Liver (tissue), 9 donors: ENCODE data around the gene TGFBR3. TPM values are rescaled to one million over a fixed set of nuclear protein-coding genes. Genes with fewer than 3 reads are reported as not detected.

Experiments
- DNase-seq: peaks from one replicate; pipeline ENCODE4 v3.0.0-alpha.2; 2017; ENCODE audit warnings: low spot score
- H3K27ac ChIP-seq, 2 donors: one replicate each; pipeline ENCODE4 v1.7.0; 2013; ENCODE audit warnings: inconsistent platforms in 2 of 2, low read length in 2 of 2, control low read depth in 1 of 2, low read depth in 1 of 2, mild to moderate bottlenecking in 1 of 2
- H3K27me3 ChIP-seq, 4 donors: one replicate each; pipeline versions ENCODE4 v1.6.1 to v1.7.0; 2013; ENCODE audit warnings: low read length in 3 of 4, inconsistent platforms in 1 of 4, mild to moderate bottlenecking in 1 of 4, moderate library complexity in 1 of 4; ENCODE audit not compliant: control insufficient read depth in 4 of 4, insufficient read depth in 4 of 4
- H3K36me3 ChIP-seq, 4 donors: one replicate each; pipeline versions ENCODE4 v1.6.1 to v1.7.0; 2013; ENCODE audit warnings: low read length in 3 of 4, mild to moderate bottlenecking in 3 of 4, low read depth in 1 of 4, moderate library complexity in 1 of 4; ENCODE audit not compliant: control insufficient read depth in 4 of 4, insufficient read depth in 3 of 4
- H3K4me1 ChIP-seq, 4 donors: one replicate each; pipeline versions ENCODE4 v1.6.1 to v1.7.0; 2013; ENCODE audit warnings: low read length in 3 of 4, mild to moderate bottlenecking in 3 of 4, moderate library complexity in 1 of 4; ENCODE audit not compliant: control insufficient read depth in 4 of 4, insufficient read depth in 4 of 4
- H3K4me3 ChIP-seq, 3 donors: one replicate each; pipeline versions ENCODE4 v1.6.1 to v1.7.0; 2013; ENCODE audit warnings: low read length in 3 of 3, control low read depth in 1 of 3, low read depth in 1 of 3, mild to moderate bottlenecking in 1 of 3
- H3K9ac ChIP-seq, 2 donors: one replicate each; pipeline ENCODE4 v1.7.0; 2013; ENCODE audit warnings: low read length in 2 of 2, mild to moderate bottlenecking in 2 of 2, moderate library complexity in 2 of 2, control low read depth in 1 of 2, low read depth in 1 of 2
- H3K9me3 ChIP-seq, 4 donors: one replicate each; pipeline versions ENCODE4 v1.6.1 to v1.7.0; 2013; ENCODE audit warnings: low read length in 3 of 4; ENCODE audit not compliant: control insufficient read depth in 4 of 4
- FOXA1 ChIP-seq: IDR thresholded peaks from 2 replicates; pipeline ENCODE4 v1.6.1; 2016; ENCODE audit warnings: antibody characterized with exemption
- FOXA2 ChIP-seq: IDR thresholded peaks from 2 replicates; pipeline ENCODE4 v1.6.1; 2016; ENCODE audit warnings: antibody characterized with exemption
- GABPA ChIP-seq, 2 donors: IDR thresholded peaks in 1 of 2; conservative IDR thresholded peaks in 1 of 2; 2 replicates each; pipeline ENCODE4 v1.6.1; 2016; ENCODE audit warnings: antibody characterized with exemption in 2 of 2, mild to moderate bottlenecking in 1 of 2, moderate library complexity in 1 of 2
- HNF4A ChIP-seq, 2 donors: conservative IDR thresholded peaks; 2 replicates each; pipeline ENCODE4 v1.6.1; 2016; ENCODE audit warnings: antibody characterized with exemption in 2 of 2, mild to moderate bottlenecking in 2 of 2
- HNF4G ChIP-seq: IDR thresholded peaks from 2 replicates; pipeline ENCODE4 v1.6.1; 2016; ENCODE audit warnings: antibody characterized with exemption
- JUND ChIP-seq, 2 donors: IDR thresholded peaks; 2 replicates each; pipeline ENCODE4 v1.6.1; 2016; ENCODE audit warnings: antibody characterized with exemption in 2 of 2
- RXRA ChIP-seq, 2 donors: IDR thresholded peaks; 2 replicates each; pipeline ENCODE4 v1.6.1; 2017 to 2018; ENCODE audit warnings: antibody characterized with exemption in 2 of 2, mild to moderate bottlenecking in 1 of 2
- WGBS: extraction: QIAGEN DNeasy Blood & Tissue Kit; methylation state at CpG from one replicate; pipeline ENCODE4 v1.1.7; 2013; 5-methylcytosine and 5-hydroxymethylcytosine counted together
- polyA plus RNA-seq, 2 donors: library from polyadenylated mRNA; stranded (reverse) in 1 of 2; unstranded in 1 of 2; fragments of 200-250 nt in 1 of 2; fragments of >200 nt in 1 of 2; fragmentation: Nextera tagmentation in 1 of 2; extraction: Ambion mirVana in 1 of 2; gene quantifications; one replicate each; pipeline versions ENCODE4 v1.2.1 to v1.2.3, GENCODE V29; 2013 to 2015
- total RNA-seq, 2 donors: library from RNA; depleted of rRNA; stranded (reverse); fragments of >200 nt; gene quantifications; one replicate each; pipeline ENCODE4 v1.2.3, GENCODE V29; 2014
- TF ChIP-seq, protein P1 (sequence below): fragments of 150-350 bp; IDR thresholded peaks from 2 replicates; pipeline ENCODE4 v1.5.1; 2017; ENCODE audit warnings: improper control_type of control experiment, low read depth, low read length; ENCODE audit not compliant: missing input control
- TF ChIP-seq, protein P2 (sequence below): IDR thresholded peaks from 2 replicates; pipeline ENCODE4 v1.6.1; 2016; ENCODE audit warnings: antibody characterized with exemption
- TF ChIP-seq, protein P3 (sequence below): IDR thresholded peaks from 2 replicates; pipeline ENCODE4 v1.6.1; 2016; ENCODE audit warnings: antibody characterized with exemption
- TF ChIP-seq, protein P4 (sequence below): IDR thresholded peaks from 2 replicates; pipeline ENCODE4 v1.6.1; 2016; ENCODE audit warnings: antibody characterized with exemption, mild to moderate bottlenecking
- donor health status: healthy.
- donor health status: healthy.
- donor health status: healthy.
- donor health status: healthy.
- donor health status: healthy.

TGFBR3 gene
- total and polyA plus RNA-seq, 4 donors: 6.1 to 19.3 (median 9.9) TPM

DNA sequence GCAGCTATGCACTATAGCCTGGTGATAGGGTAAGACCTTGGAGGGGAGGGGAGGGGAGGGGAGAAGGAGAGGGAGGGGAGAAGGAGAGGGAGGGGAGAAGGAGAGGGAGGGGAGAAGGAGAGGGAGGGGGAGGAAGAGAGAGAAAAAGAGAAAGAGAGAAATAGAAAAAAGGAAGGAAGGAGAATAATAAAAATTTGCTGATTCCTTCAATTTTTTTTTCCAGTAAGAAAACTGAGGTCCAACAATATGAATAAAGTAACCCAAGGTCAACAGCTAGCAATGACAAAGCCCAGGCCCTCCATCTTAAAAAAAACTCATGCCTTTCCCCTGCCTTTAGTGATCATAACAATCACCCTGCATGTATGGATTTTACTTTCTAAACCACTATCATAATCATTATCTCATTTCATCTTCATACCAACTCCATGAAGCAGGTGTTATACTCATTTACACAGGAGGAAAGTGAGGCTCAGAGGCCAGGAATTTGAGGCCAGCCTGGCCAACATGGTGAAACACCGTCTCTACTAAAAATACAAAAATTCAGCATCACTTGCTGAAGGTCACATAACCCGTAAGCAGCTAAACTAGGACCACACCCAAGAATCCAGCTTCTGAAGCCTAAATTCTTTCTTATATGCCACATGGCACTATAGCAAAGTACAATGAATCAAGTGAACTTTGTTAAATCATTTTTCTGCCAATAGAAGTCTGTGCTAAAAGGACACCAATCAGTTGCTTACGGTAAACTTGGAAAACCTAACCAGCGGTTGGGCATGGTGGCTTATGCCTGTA, 39.9 kb upstream of the TGFBR3 start:
- Histone ChIP-seq H3K36me3 (no peaks in the 10 kb centered on the region), H3K9ac (no peak overlapping the region), H3K9me3 (no peaks in the 10 kb centered on the region), H3K4me3 (no peak overlapping the region), H3K4me1 (no peaks in the 10 kb centered on the region), H3K27ac (no peak overlapping the region), H3K27me3 (no peaks in the 10 kb centered on the region)
- WGBS: 89% methylated on average over 4 of the region's 4 CpGs
- no peak for DNase-seq
- TF ChIP-seq, protein P1, sequence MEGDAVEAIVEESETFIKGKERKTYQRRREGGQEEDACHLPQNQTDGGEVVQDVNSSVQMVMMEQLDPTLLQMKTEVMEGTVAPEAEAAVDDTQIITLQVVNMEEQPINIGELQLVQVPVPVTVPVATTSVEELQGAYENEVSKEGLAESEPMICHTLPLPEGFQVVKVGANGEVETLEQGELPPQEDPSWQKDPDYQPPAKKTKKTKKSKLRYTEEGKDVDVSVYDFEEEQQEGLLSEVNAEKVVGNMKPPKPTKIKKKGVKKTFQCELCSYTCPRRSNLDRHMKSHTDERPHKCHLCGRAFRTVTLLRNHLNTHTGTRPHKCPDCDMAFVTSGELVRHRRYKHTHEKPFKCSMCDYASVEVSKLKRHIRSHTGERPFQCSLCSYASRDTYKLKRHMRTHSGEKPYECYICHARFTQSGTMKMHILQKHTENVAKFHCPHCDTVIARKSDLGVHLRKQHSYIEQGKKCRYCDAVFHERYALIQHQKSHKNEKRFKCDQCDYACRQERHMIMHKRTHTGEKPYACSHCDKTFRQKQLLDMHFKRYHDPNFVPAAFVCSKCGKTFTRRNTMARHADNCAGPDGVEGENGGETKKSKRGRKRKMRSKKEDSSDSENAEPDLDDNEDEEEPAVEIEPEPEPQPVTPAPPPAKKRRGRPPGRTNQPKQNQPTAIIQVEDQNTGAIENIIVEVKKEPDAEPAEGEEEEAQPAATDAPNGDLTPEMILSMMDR: no peak
- TF ChIP-seq RXRA (IDR thresholded peaks at IDR 0.05): no peak
- no peak for TF ChIP-seq GABPA (IDR thresholded peaks at IDR 0.05 in 1 of 2, conservative IDR thresholded peaks at IDR 0.05 in 1 of 2)
- TF ChIP-seq HNF4G: no peak
- TF ChIP-seq FOXA2: no peak
- TF ChIP-seq, protein P2, sequence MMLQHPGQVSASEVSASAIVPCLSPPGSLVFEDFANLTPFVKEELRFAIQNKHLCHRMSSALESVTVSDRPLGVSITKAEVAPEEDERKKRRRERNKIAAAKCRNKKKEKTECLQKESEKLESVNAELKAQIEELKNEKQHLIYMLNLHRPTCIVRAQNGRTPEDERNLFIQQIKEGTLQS: no peak

DNA sequence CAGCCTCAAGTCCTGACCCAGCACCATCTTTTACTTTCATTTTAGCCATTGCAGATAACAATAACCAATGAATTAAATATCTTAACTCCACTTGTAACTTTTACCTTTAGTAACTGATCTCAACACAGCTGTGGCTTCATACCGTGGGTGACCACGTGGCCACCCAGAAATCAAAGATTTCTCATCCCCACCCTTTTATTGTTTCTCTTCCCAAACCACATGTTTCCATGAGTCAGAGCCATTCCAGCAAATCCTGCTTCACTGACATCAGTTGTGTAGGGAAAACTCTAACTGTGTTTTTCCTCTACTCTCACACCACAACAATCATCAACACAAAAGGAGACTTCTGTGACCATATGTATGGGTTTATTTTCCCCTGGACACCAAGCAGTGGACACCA, 38.2 kb upstream of the TGFBR3 start:
- no peak overlapping the region for H3K9ac ChIP-seq
- H3K9me3 ChIP-seq: no peaks in the 10 kb centered on the region
- H3K36me3 ChIP-seq: no peaks in the 10 kb centered on the region
- DNase-seq: no peak
- 89% methylated on average over 2 of the region's 2 CpGs for WGBS
- TF ChIP-seq, protein P2: no peak
- TF ChIP-seq JUND (IDR thresholded peaks at IDR 0.05): no peak
- TF ChIP-seq RXRA (IDR thresholded peaks at IDR 0.05): no peak
- TF ChIP-seq, protein P3, sequence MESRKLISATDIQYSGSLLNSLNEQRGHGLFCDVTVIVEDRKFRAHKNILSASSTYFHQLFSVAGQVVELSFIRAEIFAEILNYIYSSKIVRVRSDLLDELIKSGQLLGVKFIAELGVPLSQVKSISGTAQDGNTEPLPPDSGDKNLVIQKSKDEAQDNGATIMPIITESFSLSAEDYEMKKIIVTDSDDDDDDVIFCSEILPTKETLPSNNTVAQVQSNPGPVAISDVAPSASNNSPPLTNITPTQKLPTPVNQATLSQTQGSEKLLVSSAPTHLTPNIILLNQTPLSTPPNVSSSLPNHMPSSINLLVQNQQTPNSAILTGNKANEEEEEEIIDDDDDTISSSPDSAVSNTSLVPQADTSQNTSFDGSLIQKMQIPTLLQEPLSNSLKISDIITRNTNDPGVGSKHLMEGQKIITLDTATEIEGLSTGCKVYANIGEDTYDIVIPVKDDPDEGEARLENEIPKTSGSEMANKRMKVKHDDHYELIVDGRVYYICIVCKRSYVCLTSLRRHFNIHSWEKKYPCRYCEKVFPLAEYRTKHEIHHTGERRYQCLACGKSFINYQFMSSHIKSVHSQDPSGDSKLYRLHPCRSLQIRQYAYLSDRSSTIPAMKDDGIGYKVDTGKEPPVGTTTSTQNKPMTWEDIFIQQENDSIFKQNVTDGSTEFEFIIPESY: no peak
- no peak for TF ChIP-seq FOXA1
- TF ChIP-seq, protein P4, sequence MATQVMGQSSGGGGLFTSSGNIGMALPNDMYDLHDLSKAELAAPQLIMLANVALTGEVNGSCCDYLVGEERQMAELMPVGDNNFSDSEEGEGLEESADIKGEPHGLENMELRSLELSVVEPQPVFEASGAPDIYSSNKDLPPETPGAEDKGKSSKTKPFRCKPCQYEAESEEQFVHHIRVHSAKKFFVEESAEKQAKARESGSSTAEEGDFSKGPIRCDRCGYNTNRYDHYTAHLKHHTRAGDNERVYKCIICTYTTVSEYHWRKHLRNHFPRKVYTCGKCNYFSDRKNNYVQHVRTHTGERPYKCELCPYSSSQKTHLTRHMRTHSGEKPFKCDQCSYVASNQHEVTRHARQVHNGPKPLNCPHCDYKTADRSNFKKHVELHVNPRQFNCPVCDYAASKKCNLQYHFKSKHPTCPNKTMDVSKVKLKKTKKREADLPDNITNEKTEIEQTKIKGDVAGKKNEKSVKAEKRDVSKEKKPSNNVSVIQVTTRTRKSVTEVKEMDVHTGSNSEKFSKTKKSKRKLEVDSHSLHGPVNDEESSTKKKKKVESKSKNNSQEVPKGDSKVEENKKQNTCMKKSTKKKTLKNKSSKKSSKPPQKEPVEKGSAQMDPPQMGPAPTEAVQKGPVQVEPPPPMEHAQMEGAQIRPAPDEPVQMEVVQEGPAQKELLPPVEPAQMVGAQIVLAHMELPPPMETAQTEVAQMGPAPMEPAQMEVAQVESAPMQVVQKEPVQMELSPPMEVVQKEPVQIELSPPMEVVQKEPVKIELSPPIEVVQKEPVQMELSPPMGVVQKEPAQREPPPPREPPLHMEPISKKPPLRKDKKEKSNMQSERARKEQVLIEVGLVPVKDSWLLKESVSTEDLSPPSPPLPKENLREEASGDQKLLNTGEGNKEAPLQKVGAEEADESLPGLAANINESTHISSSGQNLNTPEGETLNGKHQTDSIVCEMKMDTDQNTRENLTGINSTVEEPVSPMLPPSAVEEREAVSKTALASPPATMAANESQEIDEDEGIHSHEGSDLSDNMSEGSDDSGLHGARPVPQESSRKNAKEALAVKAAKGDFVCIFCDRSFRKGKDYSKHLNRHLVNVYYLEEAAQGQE: no peak
- no peak for TF ChIP-seq HNF4A (conservative IDR thresholded peaks at IDR 0.05)
- TF ChIP-seq HNF4G: no peak
- TF ChIP-seq, protein P1: no peak
- no peak overlapping the region for H3K4me3 ChIP-seq
- no peak overlapping the region for H3K27ac ChIP-seq
- H3K4me1 ChIP-seq: no peaks in the 10 kb centered on the region
- H3K27me3 ChIP-seq: no peaks in the 10 kb centered on the region
